ENCODE results near the gene ACOT2. TPM values are rescaled to one million over a fixed set of nuclear protein-coding genes. Genes with fewer than 3 reads are reported as not detected.

ACOT2 gene
- total RNA-seq, result 23.2 and 48.6 TPM in 2 replicates

GRCh38 chr14:73569185-73569958 is at the start of gene ACOT2:
TSS of gene ACOT2 (plus strand) at chr14:73569213. CDS start at chr14:73569241, 28 bp downstream.

GRCh38 chr14:73591690-73592449 is 22.9 kb downstream of the ACOT2 start, which contains the start of gene ACOT4:
TSS of gene ACOT4 (plus strand) at chr14:73591873. CDS start at chr14:73591960, 87 bp downstream.

GRCh38 chr14:73612339-73613045 is 43.5 kb downstream of the ACOT2 start, which contains the start of gene ACOT6:
TSS of gene ACOT6 (plus strand) at chr14:73612517. CDS start at chr14:73612572, 55 bp downstream.

Other genes with a start within 250 kb of the ACOT2 start
- 40.7 and 52.7 TPM in 2 replicates for gene NUMB, start 110.7 kb upstream of the ACOT2 start, total RNA-seq
- 13.7 and 23.8 TPM in 2 replicates for gene RIOX1, start 78.3 kb upstream of the ACOT2 start, total RNA-seq
- gene ACOT1, start 32.1 kb upstream of the ACOT2 start, total RNA-seq, result 2.4 and 8.4 TPM in 2 replicates
- not detected in 2 replicates for gene HEATR4, start 10.3 kb upstream of the ACOT2 start, total RNA-seq
- 0.88 and 1.7 TPM in 2 replicates for gene ACOT4, start 22.7 kb downstream of the ACOT2 start, total RNA-seq
- not detected in 2 replicates for gene ACOT6, start 43.3 kb downstream of the ACOT2 start, total RNA-seq
- 8.3 and 11.1 TPM in 2 replicates for gene DNAL1, start 75.8 kb downstream of the ACOT2 start, total RNA-seq
- 11.2 and 23.0 TPM in 2 replicates for gene PNMA1, start 145.2 kb downstream of the ACOT2 start, total RNA-seq